NCI-H1930 (cell line): Measurements from ENCODE around the gene PAGR1.
"Not testable (repeated sequence)": the region's sequence is repeated elsewhere in the genome, so short reads cannot be mapped to it uniquely, and the experiment has no call there.

Experiments
- DNase-seq, 2 experiments: peaks; one replicate each; lab custom pipeline; 2025; lab: John Stamatoyannopoulos, UW

Gene PAGR1

GRCh38 chr16:29864205-29864604 lies 48.3 kb downstream of the PAGR1 start:
- no peak for DNase-seq

- no peak for DNase-seq
Observed at GRCh38 chr16:29868396-29869009, 52.6 kb downstream of the PAGR1 start.

- DNase-seq, result not testable (repeated sequence)
Observed at GRCh38 chr16:29869067-29869466, 53.1 kb downstream of the PAGR1 start.
